Peyer's patch (tissue), 4 donors: ENCODE results near the gene TBC1D9B.
A peak's percentile ranks its signal among the peaks of the same experiment; 100 is the strongest.

Experiments
- POLR2A ChIP-seq, 2 donors: fragments of 450-650 bp; IDR thresholded peaks; one replicate each; pipeline ENCODE4 v1.5.1; 2017; ENCODE audit warnings: antibody characterized with exemption in 2 of 2, mild to moderate bottlenecking in 2 of 2, moderate library complexity in 2 of 2
- TF ChIP-seq, protein P1 (sequence below), 6 experiments: fragments of 450-650 bp in 4 of 6; fragments of 200-600 bp in 2 of 6; sonication (generic) in 1 of 6; IDR thresholded peaks; one replicate each; pipeline ENCODE4 v1.5.1; 2017 to 2019; ENCODE audit warnings: antibody characterized with exemption in 6 of 6, mild to moderate bottlenecking in 3 of 6, moderate library complexity in 1 of 6

GRCh38 chr5:179827680-179828079 is 80.0 kb downstream of the TBC1D9B start:
- peak in 1 of 2 donors; percentile 71 for TF ChIP-seq POLR2A (IDR thresholded peaks at IDR 0.05)
- TF ChIP-seq, protein P1, sequence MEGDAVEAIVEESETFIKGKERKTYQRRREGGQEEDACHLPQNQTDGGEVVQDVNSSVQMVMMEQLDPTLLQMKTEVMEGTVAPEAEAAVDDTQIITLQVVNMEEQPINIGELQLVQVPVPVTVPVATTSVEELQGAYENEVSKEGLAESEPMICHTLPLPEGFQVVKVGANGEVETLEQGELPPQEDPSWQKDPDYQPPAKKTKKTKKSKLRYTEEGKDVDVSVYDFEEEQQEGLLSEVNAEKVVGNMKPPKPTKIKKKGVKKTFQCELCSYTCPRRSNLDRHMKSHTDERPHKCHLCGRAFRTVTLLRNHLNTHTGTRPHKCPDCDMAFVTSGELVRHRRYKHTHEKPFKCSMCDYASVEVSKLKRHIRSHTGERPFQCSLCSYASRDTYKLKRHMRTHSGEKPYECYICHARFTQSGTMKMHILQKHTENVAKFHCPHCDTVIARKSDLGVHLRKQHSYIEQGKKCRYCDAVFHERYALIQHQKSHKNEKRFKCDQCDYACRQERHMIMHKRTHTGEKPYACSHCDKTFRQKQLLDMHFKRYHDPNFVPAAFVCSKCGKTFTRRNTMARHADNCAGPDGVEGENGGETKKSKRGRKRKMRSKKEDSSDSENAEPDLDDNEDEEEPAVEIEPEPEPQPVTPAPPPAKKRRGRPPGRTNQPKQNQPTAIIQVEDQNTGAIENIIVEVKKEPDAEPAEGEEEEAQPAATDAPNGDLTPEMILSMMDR (IDR thresholded peaks at IDR 0.05), result peak in 3 of 6 experiments; percentile 37 to 46 (median 40)
